Measurements from ENCODE around the gene TTYH2.
A peak's percentile ranks its signal among the peaks of the same experiment; 100 is the strongest.
"Not testable (repeated sequence)": the region's sequence is repeated elsewhere in the genome, so short reads cannot be mapped to it uniquely, and the experiment has no call there.

The TTYH2 gene

GRCh38 chr17:74212913-74213791, at the start of gene TTYH2:
Gene TTYH2 (plus strand): TSS chr17:74213571. CDS start chr17:74213588, 17 bp downstream.
- DNase-seq (ENCODE audit: low spot score), result peak; percentile 97

- no peak for DNase-seq (ENCODE audit: low spot score)
Measured at GRCh38 chr17:74163836-74164235, 49.5 kb upstream of the TTYH2 start.

GRCh38 chr17:74164446-74165045, 48.8 kb upstream of the TTYH2 start:
- DNase-seq (ENCODE audit: low spot score), result no peak

GRCh38 chr17:74165797-74166365, 47.5 kb upstream of the TTYH2 start:
- DNase-seq (ENCODE audit: low spot score), result no peak

- no peak for DNase-seq (ENCODE audit: low spot score)
Measured at GRCh38 chr17:74170924-74171323, 42.4 kb upstream of the TTYH2 start.

- DNase-seq (ENCODE audit: low spot score), result no peak
Measured at GRCh38 chr17:74172700-74173099, 40.7 kb upstream of the TTYH2 start.

GRCh38 chr17:74176546-74177001, 36.8 kb upstream of the TTYH2 start:
- DNase-seq (ENCODE audit: low spot score), result peak; percentile 49

- no peak for DNase-seq (ENCODE audit: low spot score)
Measured at GRCh38 chr17:74177018-74177450, 36.3 kb upstream of the TTYH2 start.

- no peak for DNase-seq (ENCODE audit: low spot score)
Measured at GRCh38 chr17:74179576-74179975, 33.8 kb upstream of the TTYH2 start.

GRCh38 chr17:74180336-74180735, 33.0 kb upstream of the TTYH2 start:
- no peak for DNase-seq (ENCODE audit: low spot score)

- no peak for DNase-seq (ENCODE audit: low spot score)
Measured at GRCh38 chr17:74181341-74181740, 32.0 kb upstream of the TTYH2 start.

- no peak for DNase-seq (ENCODE audit: low spot score)
Measured at GRCh38 chr17:74182041-74182723, 31.2 kb upstream of the TTYH2 start.

- no peak for DNase-seq (ENCODE audit: low spot score)
Measured at GRCh38 chr17:74183411-74183810, 30.0 kb upstream of the TTYH2 start.

GRCh38 chr17:74185571-74186185, 27.7 kb upstream of the TTYH2 start:
- no peak for DNase-seq (ENCODE audit: low spot score)

- DNase-seq (ENCODE audit: low spot score), result no peak
Measured at GRCh38 chr17:74186498-74186897, 26.9 kb upstream of the TTYH2 start.

GRCh38 chr17:74187761-74188160, 25.6 kb upstream of the TTYH2 start:
- DNase-seq (ENCODE audit: low spot score), result no peak

- not testable (repeated sequence) for DNase-seq (ENCODE audit: low spot score)
Measured at GRCh38 chr17:74188687-74189086, 24.7 kb upstream of the TTYH2 start.

- DNase-seq (ENCODE audit: low spot score), result peak; percentile 53
Measured at GRCh38 chr17:74190154-74190553, 23.2 kb upstream of the TTYH2 start.

- no peak for DNase-seq (ENCODE audit: low spot score)
Measured at GRCh38 chr17:74190807-74191406, 22.5 kb upstream of the TTYH2 start.

GRCh38 chr17:74192950-74193781, 20.2 kb upstream of the TTYH2 start:
- DNase-seq (ENCODE audit: low spot score), result peak; percentile 63

GRCh38 chr17:74194682-74195081, 18.7 kb upstream of the TTYH2 start:
- no peak for DNase-seq (ENCODE audit: low spot score)
